HepG2 (cell line): ENCODE measurements around the gene DCDC2C.

ENCODE experiments used
- PHF8 ChIP-seq: sonication (generic); formaldehyde crosslinking; IDR thresholded peaks from 2 replicates; pipeline ENCODE4 v1.5.0; 2020; ENCODE audit warnings: missing genetic modification reagents
- POLR2A ChIP-seq, 2 experiments: IDR thresholded peaks; 2 replicates each; pipeline ENCODE4 v1.6.1; 2011; ENCODE audit warnings: low read depth in 2 of 2, low read length in 2 of 2, mild to moderate bottlenecking in 1 of 2, moderate library complexity in 1 of 2; ENCODE audit not compliant: insufficient read depth in 1 of 2
- SETDB1 ChIP-seq: sonication (generic); formaldehyde crosslinking; IDR thresholded peaks from 2 replicates; pipeline ENCODE4 v1.5.1; 2020; ENCODE audit warnings: missing genetic modification reagents, mild to moderate bottlenecking, borderline replicate concordance
- TCF7L2 ChIP-seq: IDR thresholded peaks from 2 replicates; pipeline ENCODE4 v1.6.1; 2011; ENCODE audit warnings: mild to moderate bottlenecking, low read depth, low read length, moderate library complexity
- ZNF260 ChIP-seq: sonication (generic); formaldehyde crosslinking; IDR thresholded peaks from 2 replicates; pipeline ENCODE4 v1.4.0; 2020; ENCODE audit warnings: missing genetic modification reagents, low read depth, mild to moderate bottlenecking, borderline replicate concordance
- TF ChIP-seq, protein P1 (sequence below): sonication (generic); formaldehyde crosslinking; IDR thresholded peaks from 2 replicates; pipeline ENCODE4 v1.4.0; 2020; ENCODE audit warnings: mild to moderate bottlenecking, missing genetic modification reagents, borderline replicate concordance

DNA sequence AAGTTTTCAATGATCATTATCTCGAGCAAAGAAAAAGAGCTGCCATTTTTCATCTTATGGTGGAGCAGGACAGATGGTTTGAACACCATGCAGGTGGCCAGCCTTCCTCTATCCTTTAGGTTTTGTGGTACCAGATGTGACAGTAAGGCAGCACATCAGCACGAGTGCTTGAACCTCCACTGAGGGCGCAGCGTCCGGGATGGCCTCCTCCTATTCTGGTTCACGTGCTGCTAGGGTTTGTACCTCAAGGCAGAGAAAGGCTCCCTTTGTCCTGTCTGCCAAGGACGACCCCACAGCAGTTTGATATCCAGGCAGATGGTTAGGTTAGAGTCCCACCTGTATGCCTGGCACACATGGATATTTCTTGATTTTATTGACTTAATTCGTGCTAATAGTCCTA is 50.2 kb downstream of the DCDC2C start:
- TF ChIP-seq TCF7L2 (no peak), PHF8 (no peak), POLR2A (IDR thresholded peaks at IDR 0.05; ENCODE audit: insufficient read depth in 1 of 2, low read depth in 2 of 2, low read length in 2 of 2) (no peak), ZNF260 (CRISPR knock-in tag) (no peak), SETDB1 (CRISPR knock-in tag) (no peak)
- TF ChIP-seq, protein P1, sequence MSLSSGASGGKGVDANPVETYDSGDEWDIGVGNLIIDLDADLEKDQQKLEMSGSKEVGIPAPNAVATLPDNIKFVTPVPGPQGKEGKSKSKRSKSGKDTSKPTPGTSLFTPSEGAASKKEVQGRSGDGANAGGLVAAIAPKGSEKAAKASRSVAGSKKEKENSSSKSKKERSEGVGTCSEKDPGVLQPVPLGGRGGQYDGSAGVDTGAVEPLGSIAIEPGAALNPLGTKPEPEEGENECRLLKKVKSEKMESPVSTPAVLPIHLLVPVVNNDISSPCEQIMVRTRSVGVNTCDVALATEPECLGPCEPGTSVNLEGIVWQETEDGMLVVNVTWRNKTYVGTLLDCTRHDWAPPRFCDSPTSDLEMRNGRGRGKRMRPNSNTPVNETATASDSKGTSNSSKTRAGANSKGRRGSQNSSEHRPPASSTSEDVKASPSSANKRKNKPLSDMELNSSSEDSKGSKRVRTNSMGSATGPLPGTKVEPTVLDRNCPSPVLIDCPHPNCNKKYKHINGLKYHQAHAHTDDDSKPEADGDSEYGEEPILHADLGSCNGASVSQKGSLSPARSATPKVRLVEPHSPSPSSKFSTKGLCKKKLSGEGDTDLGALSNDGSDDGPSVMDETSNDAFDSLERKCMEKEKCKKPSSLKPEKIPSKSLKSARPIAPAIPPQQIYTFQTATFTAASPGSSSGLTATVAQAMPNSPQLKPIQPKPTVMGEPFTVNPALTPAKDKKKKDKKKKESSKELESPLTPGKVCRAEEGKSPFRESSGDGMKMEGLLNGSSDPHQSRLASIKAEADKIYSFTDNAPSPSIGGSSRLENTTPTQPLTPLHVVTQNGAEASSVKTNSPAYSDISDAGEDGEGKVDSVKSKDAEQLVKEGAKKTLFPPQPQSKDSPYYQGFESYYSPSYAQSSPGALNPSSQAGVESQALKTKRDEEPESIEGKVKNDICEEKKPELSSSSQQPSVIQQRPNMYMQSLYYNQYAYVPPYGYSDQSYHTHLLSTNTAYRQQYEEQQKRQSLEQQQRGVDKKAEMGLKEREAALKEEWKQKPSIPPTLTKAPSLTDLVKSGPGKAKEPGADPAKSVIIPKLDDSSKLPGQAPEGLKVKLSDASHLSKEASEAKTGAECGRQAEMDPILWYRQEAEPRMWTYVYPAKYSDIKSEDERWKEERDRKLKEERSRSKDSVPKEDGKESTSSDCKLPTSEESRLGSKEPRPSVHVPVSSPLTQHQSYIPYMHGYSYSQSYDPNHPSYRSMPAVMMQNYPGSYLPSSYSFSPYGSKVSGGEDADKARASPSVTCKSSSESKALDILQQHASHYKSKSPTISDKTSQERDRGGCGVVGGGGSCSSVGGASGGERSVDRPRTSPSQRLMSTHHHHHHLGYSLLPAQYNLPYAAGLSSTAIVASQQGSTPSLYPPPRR (CRISPR knock-in tag) = no peak
